Measurements from ENCODE around the gene CNTNAP2.

- TF ChIP-seq CTCF (IDR thresholded peaks at IDR 0.05): no peak
- no peak for TF ChIP-seq POLR2A (IDR thresholded peaks at IDR 0.05)
- no peak for TF ChIP-seq EP300 (IDR thresholded peaks at IDR 0.05)
- no peak for TF ChIP-seq POLR2AphosphoS5 (IDR thresholded peaks at IDR 0.05)
Observed at GRCh38 chr7:146296028-146296427, 179.4 kb downstream of the CNTNAP2 start.

Measured in stomach (tissue), 4 donors.